Measurements from ENCODE around the gene PTPRT.

Gene PTPRT

DNA sequence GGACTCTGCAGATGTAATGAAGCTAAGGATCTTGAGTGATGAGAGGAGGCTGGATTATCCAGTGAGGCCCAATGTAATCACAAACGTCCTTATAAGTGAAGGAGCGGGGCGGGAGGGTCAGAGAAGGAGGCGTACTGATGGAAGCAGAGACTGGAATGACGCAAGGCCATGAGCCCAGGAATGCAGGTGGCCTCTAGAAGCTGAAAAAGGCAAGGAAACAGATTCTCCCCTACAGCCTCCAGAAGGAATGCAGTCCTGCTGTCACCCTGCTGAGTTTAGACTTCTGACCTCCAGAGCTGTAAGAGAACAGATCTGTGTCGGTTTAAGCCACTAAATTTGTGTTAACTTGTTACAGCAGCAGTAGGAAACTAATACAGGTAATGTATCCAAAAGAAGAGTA lies 227.9 kb downstream of the PTPRT start:
- ChIA-PET CTCF (interaction anchor here (0.7 kb wide), 1 partner anchor 537 kb away, joined by 3 read pairs; no protein-coding TSS in a partner anchor), POLR2A (ENCODE audit: low non-redundant PET) (no interaction called here)
- H3K27ac ChIP-seq, result no peak overlapping the region
- TF ChIP-seq CTCF (conservative IDR thresholded peaks at IDR 0.05; ENCODE audit: low read depth), result no peak
- DNase-seq (ENCODE audit: low spot score), result no peak

DNA sequence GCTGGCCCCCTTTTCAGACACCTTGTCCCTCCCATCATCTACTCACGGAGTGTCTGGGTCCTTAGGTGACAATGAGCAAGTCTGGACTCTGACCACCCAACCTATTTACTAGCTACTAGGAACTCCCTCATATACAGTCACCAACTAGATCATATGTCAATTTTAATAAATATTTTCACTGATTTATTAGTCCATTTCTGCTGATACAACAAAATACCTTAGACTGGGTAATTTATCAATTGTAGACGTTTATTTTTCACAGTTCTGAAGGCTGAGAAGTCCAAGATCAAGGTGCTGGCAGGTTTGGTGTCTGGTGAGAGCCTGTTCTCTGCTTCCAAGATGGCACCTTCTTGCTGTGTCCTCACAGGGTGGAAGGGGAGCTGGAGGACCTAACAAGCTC lies 229.7 kb downstream of the PTPRT start:
- TF ChIP-seq CTCF (conservative IDR thresholded peaks at IDR 0.05; ENCODE audit: low read depth), result no peak
- POLR2A ChIA-PET (ENCODE audit: low non-redundant PET), result no interaction called here
- H3K27ac ChIP-seq, result no peak overlapping the region
- CTCF ChIA-PET, result no interaction called here
- no peak for DNase-seq (ENCODE audit: low spot score)

DNA sequence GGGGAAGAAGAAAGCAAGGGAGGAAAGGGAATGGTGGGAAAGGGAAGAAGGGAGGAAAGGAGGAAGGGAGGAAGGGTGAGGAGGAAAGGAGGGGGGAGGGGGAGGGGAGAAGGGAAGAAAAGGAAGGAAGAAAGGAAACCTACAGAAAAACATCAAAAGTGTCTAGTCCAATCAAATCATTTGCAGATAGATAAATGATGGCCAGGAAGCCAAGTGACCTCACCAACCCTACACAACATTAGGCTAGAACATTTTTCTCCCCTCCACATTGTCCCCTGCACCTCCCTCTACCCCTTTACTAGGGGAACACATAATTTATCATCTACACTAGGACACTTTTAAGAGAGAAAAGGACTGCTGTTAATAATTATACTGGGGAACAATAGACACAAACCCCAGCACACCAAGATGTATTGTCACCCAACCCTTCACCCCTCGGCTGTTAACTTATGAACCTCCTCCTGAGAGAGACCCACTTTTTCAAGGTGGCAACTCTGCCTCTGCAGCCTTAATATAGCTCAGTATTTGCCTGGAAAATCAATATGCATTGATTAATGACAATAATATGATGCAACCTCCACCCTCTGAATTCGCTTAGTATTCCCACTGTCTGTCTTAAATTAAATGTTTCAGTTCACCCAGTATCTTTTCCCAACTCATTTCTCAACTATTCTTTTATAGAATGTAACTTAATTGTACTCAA lies 231.2 kb downstream of the PTPRT start:
- TF ChIP-seq CTCF (conservative IDR thresholded peaks at IDR 0.05; ENCODE audit: low read depth), result no peak
- ChIA-PET CTCF (no interaction called here), POLR2A (ENCODE audit: low non-redundant PET) (no interaction called here)
- no peak for DNase-seq (ENCODE audit: low spot score)
- H3K27ac ChIP-seq, result no peak overlapping the region

- CTCF ChIA-PET, result no interaction called here
Observed at GRCh38 chr20:42957704-42958095, 232.0 kb downstream of the PTPRT start.

DNA sequence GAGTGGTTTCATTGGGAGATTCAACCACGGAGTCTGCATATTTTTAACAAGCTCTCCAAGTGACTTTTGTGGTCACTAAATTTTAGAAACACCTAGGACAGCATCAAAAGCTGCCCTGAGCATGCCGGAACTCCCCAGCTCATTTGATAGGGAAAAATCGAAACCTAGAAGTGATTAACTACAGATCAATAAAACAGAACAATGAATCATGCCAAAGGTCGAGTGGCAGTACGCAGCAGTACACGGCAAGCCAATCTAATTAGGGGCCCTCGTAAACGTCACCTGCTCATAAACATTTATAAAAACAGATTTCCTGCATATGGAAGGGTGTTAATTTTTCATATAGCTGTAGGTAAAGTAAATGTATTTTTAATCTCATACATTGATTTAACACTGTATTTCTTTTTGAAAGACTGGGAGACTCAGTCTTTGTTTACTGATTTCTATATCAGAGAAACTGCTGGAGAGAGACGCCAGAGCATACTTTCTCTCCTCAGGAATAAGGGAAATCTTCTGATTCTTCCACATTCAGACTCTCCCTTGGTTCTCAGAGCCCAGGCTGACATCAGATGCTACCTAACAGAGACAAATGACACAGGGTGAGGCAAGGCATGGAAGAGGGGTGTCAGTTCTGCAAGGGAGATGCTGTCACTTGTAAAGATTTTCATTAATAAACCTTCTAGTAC lies 232.5 kb downstream of the PTPRT start:
- POLR2A ChIA-PET (ENCODE audit: low non-redundant PET), result no interaction called here
- DNase-seq (ENCODE audit: low spot score), result no peak
- TF ChIP-seq CTCF (conservative IDR thresholded peaks at IDR 0.05; ENCODE audit: low read depth), result no peak
- no peak overlapping the region for H3K27ac ChIP-seq
- CTCF ChIA-PET, result interaction anchor here (0.7 kb wide), 1 partner anchor 8 kb away, joined by 3 read pairs; no protein-coding TSS in a partner anchor

More at GRCh38 chr20:42957704-42958095, 232.0 kb downstream of the PTPRT start:
- no peak overlapping the region for H3K27ac ChIP-seq
- TF ChIP-seq CTCF (conservative IDR thresholded peaks at IDR 0.05; ENCODE audit: low read depth), result no peak
- POLR2A ChIA-PET (ENCODE audit: low non-redundant PET), result no interaction called here
- DNase-seq (ENCODE audit: low spot score), result no peak

DNA sequence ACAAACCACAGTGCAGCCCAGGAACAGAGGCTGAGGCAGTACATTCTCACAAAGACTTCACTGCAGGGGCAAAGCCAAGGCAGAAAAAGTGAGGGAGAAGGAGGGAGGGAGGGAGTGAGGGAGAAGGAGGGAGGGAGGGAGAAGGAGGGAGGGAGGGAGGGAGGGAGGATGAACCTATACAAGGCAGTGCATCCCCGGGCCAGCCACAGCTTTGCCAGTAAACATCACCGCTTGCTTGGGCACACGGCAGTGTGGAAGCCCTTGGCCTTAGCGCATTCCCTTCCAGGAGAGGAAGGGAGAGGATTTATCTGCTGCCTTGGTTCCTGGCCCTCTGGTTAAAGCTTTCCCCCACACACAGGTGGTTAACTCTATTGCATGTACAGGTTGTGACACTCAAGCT lies 234.0 kb downstream of the PTPRT start:
- POLR2A ChIA-PET (ENCODE audit: low non-redundant PET), result no interaction called here
- TF ChIP-seq CTCF (conservative IDR thresholded peaks at IDR 0.05; ENCODE audit: low read depth), result no peak
- no peak overlapping the region for H3K27ac ChIP-seq
- DNase-seq (ENCODE audit: low spot score), result no peak
- CTCF ChIA-PET, result no interaction called here

Data from RWPE1 (cell line).